Sigmoid colon (tissue), 4 donors: Measurements from ENCODE around the gene NACC2.

Experiments
- EP300 ChIP-seq, 4 donors: sonication (generic); formaldehyde crosslinking; IDR thresholded peaks; one replicate each; pipeline ENCODE4 v1.6.1; 2017; ENCODE audit warnings: antibody characterized with exemption in 4 of 4
- POLR2A ChIP-seq, 2 donors: fragments of 450-650 bp; IDR thresholded peaks; one replicate each; pipeline ENCODE4 v1.6.1; 2016; ENCODE audit warnings: antibody characterized with exemption in 2 of 2, mild to moderate bottlenecking in 2 of 2, moderate library complexity in 2 of 2
- POLR2AphosphoS5 ChIP-seq, 4 donors: sonication (generic); formaldehyde crosslinking; IDR thresholded peaks; one replicate each; pipeline ENCODE4 v1.6.1; 2017; ENCODE audit warnings: antibody characterized with exemption in 4 of 4
- TF ChIP-seq, protein P1 (sequence below), 4 experiments: fragments of 450-650 bp in 3 of 4; fragments of 200-600 bp in 1 of 4; IDR thresholded peaks; one replicate each; pipeline ENCODE4 v1.5.1; 2016 to 2019; ENCODE audit warnings: antibody characterized with exemption in 4 of 4, mild to moderate bottlenecking in 3 of 4, moderate library complexity in 2 of 4

DNA sequence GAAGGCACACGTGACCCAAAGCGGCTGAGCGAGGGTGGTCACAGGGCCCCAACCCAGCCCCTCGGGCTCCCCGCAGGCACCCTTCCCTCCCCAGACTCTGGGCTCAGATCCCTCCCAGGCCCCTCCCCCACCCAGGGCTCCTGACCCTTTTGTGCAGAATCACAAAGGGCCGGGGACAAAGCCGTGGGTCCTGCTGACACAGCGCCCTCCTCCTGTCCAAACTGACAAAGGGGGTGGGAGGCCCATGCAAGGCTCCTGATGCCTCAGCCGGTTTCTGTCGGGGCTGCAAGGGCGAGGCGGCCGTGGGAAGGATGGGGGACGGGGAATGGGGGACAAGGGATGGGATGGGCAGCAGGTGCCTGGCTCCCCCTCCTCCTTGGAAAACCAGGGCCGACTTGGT, 90.4 kb downstream of the NACC2 start:
- no peak for TF ChIP-seq EP300 (IDR thresholded peaks at IDR 0.05)
- no peak for TF ChIP-seq POLR2A (IDR thresholded peaks at IDR 0.05)
- TF ChIP-seq, protein P1, sequence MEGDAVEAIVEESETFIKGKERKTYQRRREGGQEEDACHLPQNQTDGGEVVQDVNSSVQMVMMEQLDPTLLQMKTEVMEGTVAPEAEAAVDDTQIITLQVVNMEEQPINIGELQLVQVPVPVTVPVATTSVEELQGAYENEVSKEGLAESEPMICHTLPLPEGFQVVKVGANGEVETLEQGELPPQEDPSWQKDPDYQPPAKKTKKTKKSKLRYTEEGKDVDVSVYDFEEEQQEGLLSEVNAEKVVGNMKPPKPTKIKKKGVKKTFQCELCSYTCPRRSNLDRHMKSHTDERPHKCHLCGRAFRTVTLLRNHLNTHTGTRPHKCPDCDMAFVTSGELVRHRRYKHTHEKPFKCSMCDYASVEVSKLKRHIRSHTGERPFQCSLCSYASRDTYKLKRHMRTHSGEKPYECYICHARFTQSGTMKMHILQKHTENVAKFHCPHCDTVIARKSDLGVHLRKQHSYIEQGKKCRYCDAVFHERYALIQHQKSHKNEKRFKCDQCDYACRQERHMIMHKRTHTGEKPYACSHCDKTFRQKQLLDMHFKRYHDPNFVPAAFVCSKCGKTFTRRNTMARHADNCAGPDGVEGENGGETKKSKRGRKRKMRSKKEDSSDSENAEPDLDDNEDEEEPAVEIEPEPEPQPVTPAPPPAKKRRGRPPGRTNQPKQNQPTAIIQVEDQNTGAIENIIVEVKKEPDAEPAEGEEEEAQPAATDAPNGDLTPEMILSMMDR (IDR thresholded peaks at IDR 0.05) = no peak
- TF ChIP-seq POLR2AphosphoS5 (IDR thresholded peaks at IDR 0.05) = no peak
